HG03432 (cell line): ENCODE results near the gene MAT1A.
"Not testable (repeated sequence)": the region's sequence is repeated elsewhere in the genome, so short reads cannot be mapped to it uniquely, and the experiment has no call there.

Experiments used
- ATAC-seq: cut with Tn5 transposase; IDR thresholded peaks from one replicate; pipeline ENCODE4 v1.9.1; 2021; ENCODE audit warnings: mild to moderate bottlenecking, moderate library complexity; ENCODE audit not compliant: unreplicated experiment

The MAT1A gene

DNA sequence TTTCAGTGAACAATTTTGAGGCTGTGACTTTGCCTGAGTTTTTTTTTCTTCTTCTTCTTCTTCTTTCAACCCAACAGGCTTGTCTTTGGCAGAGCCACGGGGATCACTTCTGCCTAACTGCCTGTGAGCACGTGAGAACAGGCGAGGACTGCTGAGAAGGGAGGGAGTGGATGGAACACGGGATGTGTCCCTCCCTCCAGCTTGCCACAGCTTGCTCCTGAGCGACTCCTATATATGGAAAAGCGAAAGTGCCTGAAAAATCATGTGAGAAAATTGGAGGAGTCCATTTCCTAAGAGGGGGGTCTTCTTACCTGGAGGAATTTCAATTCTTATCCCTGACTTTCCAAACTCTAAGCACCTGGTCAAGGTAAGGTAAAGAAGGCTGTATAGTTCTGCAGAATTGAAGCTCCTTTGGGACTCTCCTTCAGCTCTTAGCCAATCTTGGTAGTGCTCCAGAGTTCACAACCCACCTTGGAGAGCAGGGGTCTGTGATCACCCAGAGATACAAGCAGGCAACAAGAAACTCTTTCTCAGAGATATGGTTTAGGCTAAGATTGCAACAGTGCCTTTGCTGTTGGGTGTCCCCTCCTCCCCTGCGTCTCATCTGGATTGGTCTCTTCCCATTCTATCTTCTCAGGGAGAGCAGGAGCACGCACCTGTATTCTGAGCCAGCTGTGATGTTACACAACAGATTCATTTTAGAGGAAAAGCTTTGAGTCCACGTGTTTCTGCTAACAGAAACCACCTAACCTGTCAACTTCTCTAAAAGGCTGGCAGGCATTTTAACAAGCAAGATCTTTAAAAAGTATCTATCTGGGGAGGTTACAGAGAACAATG lies at the start of gene MAT1A:
TSS of gene MAT1A (minus strand) at position 208 of the 837 bp plus-strand sequence. CDS start 235 bp downstream, outside the sequence.
- no peak for ATAC-seq

GRCh38 chr10:80333983-80334382 lies 44.5 kb upstream of the MAT1A start:
- ATAC-seq: no peak

- no peak for ATAC-seq
Measured at GRCh38 chr10:80324891-80325364, 35.5 kb upstream of the MAT1A start.

DNA sequence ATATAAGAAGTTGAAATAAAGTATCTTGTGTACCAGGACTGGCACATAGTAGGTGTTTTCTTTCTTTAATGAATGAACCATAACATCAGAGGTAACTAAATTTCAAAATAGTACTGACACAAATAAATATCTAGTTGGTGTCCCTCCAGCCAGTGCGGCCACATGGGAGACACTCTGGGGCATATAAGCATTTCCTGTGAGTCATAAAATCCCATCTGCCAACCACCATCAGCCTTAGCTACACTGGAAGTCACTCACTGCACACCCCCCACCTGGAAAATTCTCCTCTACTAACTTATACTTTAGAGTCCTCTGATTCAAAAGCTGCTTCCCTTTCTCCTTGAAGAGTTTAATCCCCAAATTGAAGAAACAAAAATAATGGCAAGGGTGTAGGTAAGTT lies 34.6 kb upstream of the MAT1A start:
- ATAC-seq: peak; percentile 71

DNA sequence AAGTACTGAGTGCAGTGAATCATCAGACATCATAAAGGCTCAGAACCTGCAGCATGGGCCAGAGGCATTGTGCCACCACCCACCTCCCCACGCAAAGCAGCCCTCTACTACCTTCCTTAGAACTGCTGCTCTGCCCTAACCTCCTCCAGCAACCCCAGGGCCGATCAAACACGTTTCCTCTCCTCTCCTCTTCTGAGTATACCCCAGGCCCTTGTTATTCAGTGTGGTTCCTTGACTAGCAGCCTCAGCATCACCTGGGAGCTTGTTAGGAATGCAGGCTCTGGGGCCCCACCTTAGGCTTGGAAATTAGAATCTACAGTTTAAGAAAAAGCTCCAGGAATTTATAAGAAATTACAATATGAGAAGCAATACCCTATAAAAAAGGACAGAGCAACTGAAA lies 33.9 kb upstream of the MAT1A start:
- no peak for ATAC-seq

GRCh38 chr10:80322711-80323110 lies 33.3 kb upstream of the MAT1A start:
- ATAC-seq: no peak

- no peak for ATAC-seq
Measured at GRCh38 chr10:80322158-80322557, 32.7 kb upstream of the MAT1A start.

DNA sequence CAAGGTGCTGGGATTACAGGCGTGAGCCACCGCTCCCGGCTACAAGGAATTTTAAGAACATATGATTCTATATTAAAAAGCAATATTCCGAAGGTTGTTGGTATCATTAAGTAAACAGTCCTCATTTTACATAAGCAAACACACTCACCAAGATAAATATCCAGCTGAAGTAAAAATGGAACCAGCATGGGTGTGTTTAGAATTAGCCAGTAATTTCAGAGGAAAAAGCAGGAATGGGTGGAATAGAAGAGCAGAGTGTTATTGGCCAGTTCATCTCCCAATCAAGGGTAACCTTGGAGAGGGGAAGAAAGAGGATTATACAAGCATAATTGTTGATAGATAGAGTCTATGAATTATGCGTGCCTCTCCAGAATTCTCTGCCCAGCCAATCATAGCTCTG lies 31.7 kb upstream of the MAT1A start:
- ATAC-seq: no peak

DNA sequence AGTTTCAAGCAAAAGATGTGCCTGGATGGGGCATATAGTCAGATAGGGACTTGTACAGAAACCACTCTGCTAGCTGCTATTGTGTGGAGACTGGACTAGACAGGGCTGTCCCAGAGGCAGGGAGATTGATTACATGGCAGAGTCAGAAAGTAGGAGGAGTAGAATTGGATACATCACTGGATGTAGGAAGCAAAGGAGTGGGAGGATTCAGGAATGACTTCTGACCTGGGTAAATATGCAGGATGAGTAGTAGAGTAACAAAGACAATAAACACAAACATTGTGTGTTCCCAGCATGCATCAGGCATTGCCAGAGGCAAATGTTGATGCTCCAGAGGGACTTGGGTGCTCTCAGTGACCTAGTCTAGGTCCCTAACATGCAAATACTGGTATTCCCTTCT lies 30.9 kb upstream of the MAT1A start:
- ATAC-seq: no peak

- no peak for ATAC-seq
Measured at GRCh38 chr10:80319725-80320290, 30.4 kb upstream of the MAT1A start.

GRCh38 chr10:80319318-80319717 lies 29.9 kb upstream of the MAT1A start:
- no peak for ATAC-seq

DNA sequence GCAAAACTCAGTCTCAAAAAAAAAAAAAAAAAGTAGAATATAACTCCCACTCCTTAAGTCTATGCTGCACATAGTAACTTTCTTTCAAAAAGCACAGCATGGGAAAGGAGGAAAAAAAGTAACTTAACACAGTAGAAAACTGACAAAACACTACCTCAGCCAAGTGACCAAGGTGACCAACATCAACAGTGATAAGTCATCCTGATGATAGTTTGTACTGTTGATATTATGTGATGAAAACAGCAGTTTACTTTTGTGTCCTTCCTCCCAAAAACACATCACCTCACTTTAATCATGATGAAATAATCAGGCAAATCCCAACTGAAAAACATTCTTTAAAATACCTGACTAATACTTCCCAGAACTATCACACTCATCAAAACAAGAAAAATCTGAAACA lies 29.3 kb upstream of the MAT1A start:
- no peak for ATAC-seq

DNA sequence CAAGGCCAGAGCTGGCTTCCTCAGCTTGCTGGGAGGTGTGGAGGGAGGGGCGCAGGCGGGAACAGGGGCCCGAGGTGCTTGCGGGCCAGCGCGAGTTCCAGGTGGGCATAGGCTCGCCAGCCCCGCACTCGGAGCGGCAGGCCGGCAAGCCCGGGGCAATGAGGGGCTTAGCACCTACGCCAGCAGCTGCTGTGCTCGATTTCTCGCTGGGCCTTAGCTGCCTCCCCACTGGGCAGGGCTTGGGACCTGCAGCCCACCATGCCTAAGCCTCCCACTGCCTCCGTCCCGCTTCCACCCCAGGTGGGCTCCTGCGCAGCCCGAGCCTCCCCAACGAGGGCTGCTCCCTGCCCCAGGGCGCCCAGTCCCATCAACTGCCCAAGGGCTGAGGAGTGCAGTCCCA lies 25.9 kb upstream of the MAT1A start:
- ATAC-seq: no peak

GRCh38 chr10:80313523-80313922 lies 24.1 kb upstream of the MAT1A start:
- ATAC-seq: no peak

GRCh38 chr10:80305989-80306388 lies 16.5 kb upstream of the MAT1A start:
- not testable (repeated sequence) for ATAC-seq

- ATAC-seq: no peak
Measured at GRCh38 chr10:80296942-80297341, 7.5 kb upstream of the MAT1A start.

GRCh38 chr10:80292607-80293239 lies 3.3 kb upstream of the MAT1A start:
- ATAC-seq: no peak

GRCh38 chr10:80290474-80291220 lies 1.2 kb upstream of the MAT1A start:
- ATAC-seq: no peak

DNA sequence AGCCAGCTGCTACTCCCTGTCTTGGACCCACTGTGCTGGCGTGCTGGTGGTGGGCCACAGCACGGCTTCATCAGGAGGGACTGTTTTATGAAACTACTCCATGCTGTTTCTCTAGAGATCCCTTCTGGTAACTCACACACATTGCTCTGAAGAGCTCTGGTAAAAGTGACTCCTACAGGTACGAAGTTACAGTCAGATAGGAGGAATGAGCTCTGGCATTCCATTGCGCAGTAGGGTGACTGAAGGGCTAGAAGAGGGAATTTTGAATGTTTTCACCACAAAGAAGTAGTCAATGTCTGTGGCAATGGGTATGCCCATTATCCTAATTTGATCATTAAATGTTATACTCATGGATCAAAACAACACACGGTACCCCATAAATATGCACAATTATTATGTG lies 609 bp downstream of the MAT1A start:
- ATAC-seq: no peak

DNA sequence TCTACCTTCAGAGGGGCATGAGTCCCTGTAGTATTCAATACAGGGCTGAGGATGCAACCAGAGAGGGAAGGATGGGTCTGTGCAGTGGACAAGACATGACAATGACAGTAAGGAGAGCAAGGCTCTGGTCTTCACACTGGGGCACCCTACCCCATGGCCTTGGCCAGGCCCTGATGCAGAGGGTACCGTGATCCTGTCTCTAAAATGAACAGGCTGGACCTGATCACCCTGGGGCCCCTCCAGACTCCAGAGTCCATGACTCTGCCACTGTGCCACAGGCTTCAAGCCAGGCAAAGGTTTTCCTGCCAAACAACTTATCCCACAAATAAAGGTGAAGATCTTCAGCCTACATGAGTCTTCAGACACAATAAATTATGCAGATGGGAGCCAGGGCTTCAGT lies 4.9 kb downstream of the MAT1A start:
- no peak for ATAC-seq

DNA sequence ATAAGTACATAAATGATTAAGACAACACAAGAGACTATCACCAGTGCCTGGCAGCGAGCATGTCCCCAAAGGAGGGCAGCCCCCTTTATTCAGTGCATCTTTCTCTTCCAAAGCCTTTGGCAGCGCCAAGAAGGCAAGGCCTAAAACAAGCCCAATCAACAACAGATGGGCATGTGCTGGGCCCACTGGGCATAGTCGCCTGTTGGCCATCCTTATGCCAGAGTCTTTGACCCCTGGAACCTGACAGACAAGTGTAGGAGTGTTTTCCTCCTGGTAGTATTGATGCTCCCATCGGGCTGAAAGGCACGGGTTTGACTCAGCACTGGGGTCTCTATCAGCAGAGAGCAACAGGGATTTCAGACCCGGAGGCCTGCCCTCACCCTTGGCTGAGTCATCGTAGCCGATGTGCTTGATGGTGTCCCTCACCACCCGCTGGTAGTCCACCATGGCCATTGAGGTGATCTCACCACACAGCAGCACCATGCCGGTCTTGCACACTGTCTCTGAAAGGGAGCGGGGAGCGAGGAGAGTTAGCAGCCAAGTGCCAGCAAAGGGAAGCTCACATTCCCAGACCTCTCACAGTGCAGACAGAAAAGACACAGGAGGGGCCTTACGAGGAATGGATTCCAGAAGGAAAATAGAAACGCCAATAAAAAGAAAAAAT lies 5.8 kb downstream of the MAT1A start:
- no peak for ATAC-seq
